HL-60/S4 treated with retinoic acid at 250 ng/mL for 4 days and 3 days (cell line): Measurements from ENCODE around the gene MYZAP.

ENCODE experiments used
- in situ Hi-C: fragments of 300-500 bp; cut with MboI; formaldehyde crosslinking; loops from 2 replicates; pipeline ENCODE4 v1.7.0; 2022; ENCODE audit warnings: low sequenced_read_pairs

The MYZAP gene

GRCh38 chr15:57654153-57654852, 62.6 kb downstream of the MYZAP start:
- in situ Hi-C loops = no loop called here

GRCh38 chr15:57655053-57655452, 63.3 kb downstream of the MYZAP start:
- in situ Hi-C loops = no loop called here

- in situ Hi-C loops = no loop called here
These were observed 64.1 kb downstream of the MYZAP start for GRCh38 chr15:57655809-57656208.

GRCh38 chr15:57656434-57656833, 64.7 kb downstream of the MYZAP start:
- in situ Hi-C loops = no loop called here

GRCh38 chr15:57657619-57658018, 65.9 kb downstream of the MYZAP start:
- in situ Hi-C loops = no loop called here

GRCh38 chr15:57662091-57662744, 70.5 kb downstream of the MYZAP start:
- in situ Hi-C loops = no loop called here

- in situ Hi-C loops = no loop called here
These were observed 71.1 kb downstream of the MYZAP start for GRCh38 chr15:57662802-57663201.

- in situ Hi-C loops = no loop called here
These were observed 71.6 kb downstream of the MYZAP start for GRCh38 chr15:57663262-57663661.

GRCh38 chr15:57665194-57665593, 73.5 kb downstream of the MYZAP start:
- in situ Hi-C loops = no loop called here

GRCh38 chr15:57665939-57666338, 74.2 kb downstream of the MYZAP start:
- in situ Hi-C loops = no loop called here

- in situ Hi-C loops = no loop called here
These were observed 75.6 kb downstream of the MYZAP start for GRCh38 chr15:57667171-57667849.

- in situ Hi-C loops = no loop called here
These were observed 76.3 kb downstream of the MYZAP start for GRCh38 chr15:57668016-57668415.

- in situ Hi-C loops = no loop called here
These were observed 79.9 kb downstream of the MYZAP start for GRCh38 chr15:57671636-57672035.

- in situ Hi-C loops = no loop called here
These were observed 83.9 kb downstream of the MYZAP start for GRCh38 chr15:57675481-57676181.

- in situ Hi-C loops = no loop called here
These were observed 84.9 kb downstream of the MYZAP start for GRCh38 chr15:57676585-57676984.

GRCh38 chr15:57677204-57677603, 85.5 kb downstream of the MYZAP start:
- in situ Hi-C loops = no loop called here

- in situ Hi-C loops = no loop called here
These were observed 88.3 kb downstream of the MYZAP start for GRCh38 chr15:57680021-57680420.

- in situ Hi-C loops = no loop called here
These were observed 89.3 kb downstream of the MYZAP start for GRCh38 chr15:57681011-57681410.

- in situ Hi-C loops = no loop called here
These were observed 91.8 kb downstream of the MYZAP start for GRCh38 chr15:57683481-57683880.

- in situ Hi-C loops = no loop called here
These were observed 92.9 kb downstream of the MYZAP start for GRCh38 chr15:57684491-57685151.
